ENCODE measurements around the gene STXBP3.
"Not testable (repeated sequence)": the region's sequence is repeated elsewhere in the genome, so short reads cannot be mapped to it uniquely, and the experiment has no call there.

STXBP3 gene

GRCh38 chr1:108732398-108732797, 14.1 kb upstream of the STXBP3 start:
- DNase-seq (ENCODE audit: low read depth) = no peak

GRCh38 chr1:108734171-108734865, 12.2 kb upstream of the STXBP3 start:
- DNase-seq (ENCODE audit: low read depth) = no peak

- DNase-seq (ENCODE audit: low read depth) = no peak
These were observed 4.2 kb upstream of the STXBP3 start for GRCh38 chr1:108742253-108742652.

- DNase-seq (ENCODE audit: low read depth) = no peak
These were observed 493 bp upstream of the STXBP3 start for GRCh38 chr1:108745980-108746381.

GRCh38 chr1:108747171-108747850, 837 bp downstream of the STXBP3 start:
- DNase-seq (ENCODE audit: low read depth) = peak; percentile 4

GRCh38 chr1:108747898-108748297, 1.4 kb downstream of the STXBP3 start:
- DNase-seq (ENCODE audit: low read depth) = no peak

DNA sequence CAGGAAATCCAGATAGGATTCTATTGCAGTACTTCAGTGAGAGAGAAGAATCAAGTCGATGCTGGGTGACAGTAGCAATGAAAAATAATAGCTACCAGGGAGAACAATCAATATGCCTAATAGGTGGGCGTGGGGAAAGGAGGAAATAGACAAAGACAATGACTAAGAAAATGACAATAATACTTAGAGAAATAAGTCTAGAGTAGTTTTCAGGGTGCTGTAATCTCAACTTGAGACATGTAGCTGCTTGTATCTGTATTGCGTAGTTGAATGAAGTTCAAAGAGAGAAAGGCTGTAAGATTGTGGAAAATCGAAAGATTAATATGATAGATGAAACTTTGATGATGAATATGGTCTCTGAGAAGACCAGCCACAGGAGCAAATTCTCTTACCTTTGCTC, 2.6 kb downstream of the STXBP3 start:
- no peak for DNase-seq (ENCODE audit: low read depth)

DNA sequence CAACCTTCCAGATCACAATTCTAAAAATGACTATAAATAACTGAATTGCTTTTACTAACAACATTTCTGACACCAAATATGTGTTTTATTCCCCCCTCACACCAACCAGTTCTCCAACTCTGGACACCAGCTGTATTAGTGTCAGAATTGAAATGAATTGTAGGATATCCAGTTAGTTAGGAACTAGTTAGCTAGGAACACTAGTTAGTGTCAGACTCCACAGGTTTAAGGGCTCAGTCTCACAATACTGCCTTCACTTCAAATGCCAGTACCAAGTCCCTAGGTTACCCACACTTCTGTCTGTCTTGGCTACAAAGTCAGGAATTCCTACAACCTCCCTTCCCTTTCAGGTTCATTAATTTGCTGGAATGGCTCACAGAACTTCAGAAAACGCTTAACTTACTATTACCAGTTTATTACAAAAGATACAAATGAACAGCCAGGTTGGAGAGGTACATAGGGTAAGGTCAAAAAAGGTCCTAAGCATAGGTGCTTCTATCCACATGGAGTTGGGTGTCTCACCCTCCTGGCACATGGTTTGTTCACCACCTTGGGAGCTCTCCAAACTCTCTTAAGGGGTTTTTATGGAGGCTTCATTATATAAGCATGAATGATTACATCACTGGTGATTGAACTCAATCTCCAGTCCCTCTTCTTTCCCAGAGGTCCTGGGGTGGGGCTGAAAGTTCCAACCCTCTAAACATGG, 4.2 kb downstream of the STXBP3 start:
- no peak for DNase-seq (ENCODE audit: low read depth)

DNA sequence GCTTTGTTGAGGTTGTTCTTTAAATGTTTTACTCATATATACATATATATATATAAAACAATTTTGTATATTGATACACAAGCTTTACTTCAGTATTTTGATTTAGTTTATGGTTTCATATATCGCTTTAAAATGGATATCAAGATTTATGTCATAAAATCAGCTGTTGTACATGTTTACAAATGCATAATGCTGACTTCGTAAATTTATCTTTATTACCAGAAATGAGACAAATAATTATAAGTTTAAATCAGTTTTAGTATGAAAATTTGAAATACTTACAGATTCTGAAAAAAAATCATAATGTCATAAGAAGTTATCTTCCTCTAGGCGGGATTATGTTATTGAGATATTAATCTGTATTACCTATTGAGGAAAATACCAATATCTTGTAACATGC, 6.9 kb downstream of the STXBP3 start:
- no peak for DNase-seq (ENCODE audit: low read depth)

- no peak for DNase-seq (ENCODE audit: low read depth)
These were observed 12.3 kb downstream of the STXBP3 start for GRCh38 chr1:108758796-108759195.

GRCh38 chr1:108767115-108767514, 20.6 kb downstream of the STXBP3 start:
- DNase-seq (ENCODE audit: low read depth) = no peak

DNA sequence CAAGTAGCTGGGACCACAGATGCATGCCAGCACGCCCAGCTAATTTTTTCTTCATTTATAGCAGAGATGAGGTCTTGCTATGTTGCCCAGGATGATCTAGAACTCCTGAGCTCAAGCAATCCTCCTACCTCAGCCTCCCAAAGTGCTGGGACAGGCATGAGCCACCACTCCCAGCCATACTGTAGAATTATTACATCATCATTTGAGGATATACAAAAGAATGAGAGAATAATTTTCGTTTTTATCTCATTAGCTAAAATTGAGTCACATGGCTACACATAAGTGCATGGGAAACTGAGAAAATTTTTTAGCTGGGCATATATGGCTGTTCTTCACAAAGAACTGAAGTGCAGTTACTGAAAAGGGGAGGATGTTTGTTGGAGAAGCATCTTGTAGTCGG, 21.2 kb downstream of the STXBP3 start:
- no peak for DNase-seq (ENCODE audit: low read depth)

- no peak for DNase-seq (ENCODE audit: low read depth)
These were observed 31.4 kb downstream of the STXBP3 start for GRCh38 chr1:108777839-108778238.

DNA sequence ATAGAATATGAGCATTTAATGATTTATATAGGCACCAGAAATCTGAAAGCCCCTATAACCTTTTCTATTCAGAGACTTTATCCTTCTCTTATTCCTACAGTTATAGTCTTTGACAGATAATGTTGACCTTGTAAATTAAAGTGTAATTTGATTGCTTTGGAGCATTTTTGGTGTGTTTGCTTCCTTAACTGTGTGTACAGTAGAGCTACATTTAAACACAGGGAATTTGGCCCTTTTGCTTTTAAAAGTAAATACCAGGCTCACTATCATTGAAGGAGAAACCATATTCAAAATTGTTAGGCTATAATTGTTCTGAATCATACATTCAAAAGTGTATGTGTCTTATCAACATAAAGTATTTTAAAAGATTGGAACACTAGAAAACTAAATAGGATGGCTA, 33.0 kb downstream of the STXBP3 start:
- no peak for DNase-seq (ENCODE audit: low read depth)

DNA sequence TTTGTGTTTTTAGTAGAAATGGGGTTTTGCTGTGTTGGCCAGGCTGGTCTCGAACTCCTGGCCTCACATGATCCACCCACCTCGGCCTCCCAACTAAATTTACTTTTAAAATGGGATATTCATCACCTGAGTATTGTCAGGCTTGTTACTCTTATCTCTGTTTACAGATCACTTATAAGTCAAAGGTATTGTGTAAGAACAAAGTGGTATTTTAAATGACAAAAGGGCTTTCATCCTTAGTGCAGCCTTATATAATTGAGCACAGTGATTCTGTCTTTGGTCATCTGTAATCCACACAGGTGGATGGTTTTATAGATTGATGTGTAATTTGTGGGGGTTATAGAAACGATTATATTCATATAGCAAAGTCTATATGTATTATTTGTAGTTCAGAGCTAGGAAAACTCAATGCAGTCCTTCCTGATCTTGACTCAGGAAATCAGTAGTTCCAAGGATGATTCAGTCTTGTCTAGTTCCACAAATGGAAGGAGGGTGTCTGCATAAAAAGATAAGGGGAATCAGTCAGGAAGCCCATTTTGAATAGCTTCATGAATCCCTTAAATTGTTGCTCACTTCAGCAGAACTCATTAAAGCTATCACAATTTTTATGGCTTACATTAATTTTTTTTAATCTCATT, 34.6 kb downstream of the STXBP3 start:
- DNase-seq (ENCODE audit: low read depth) = no peak

DNA sequence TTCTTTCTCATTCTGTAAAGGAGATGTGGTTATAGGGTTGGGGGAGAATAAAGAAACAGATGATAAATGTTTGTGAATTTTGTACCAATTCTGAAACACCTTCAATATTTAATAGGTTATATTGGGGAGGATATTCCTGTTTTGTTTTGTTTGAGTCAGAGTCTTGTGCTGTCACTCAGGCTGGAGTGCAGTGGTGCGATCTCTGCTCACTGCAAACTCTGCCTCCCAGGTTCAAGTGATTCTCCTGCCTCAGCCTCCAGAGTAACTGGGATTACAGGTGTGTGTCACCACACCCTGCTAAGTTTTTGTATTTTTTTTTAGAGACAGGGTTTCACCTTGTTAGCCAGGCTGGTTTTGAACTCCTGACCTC, 35.1 kb downstream of the STXBP3 start:
- not testable (repeated sequence) for DNase-seq (ENCODE audit: low read depth)

DNA sequence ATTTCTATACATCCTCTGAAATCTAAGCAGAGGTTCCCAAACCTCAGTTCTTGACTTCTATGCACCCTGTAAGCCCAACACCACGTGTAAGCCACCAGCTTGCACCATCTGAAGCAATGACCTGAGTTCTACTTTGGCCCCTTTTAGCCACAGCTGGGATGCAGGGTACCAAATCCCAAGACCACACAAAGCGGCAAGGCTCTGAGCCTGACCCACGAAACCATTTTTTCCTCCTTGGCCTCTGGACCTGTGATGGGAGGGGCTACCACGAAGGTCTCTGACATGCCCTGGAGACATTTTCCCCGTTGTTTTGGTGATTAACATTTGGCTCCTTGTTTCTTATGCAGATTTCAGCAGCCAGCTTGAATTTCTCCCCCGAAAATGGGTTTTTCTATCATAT, 38.8 kb downstream of the STXBP3 start:
- DNase-seq (ENCODE audit: low read depth) = no peak

DNA sequence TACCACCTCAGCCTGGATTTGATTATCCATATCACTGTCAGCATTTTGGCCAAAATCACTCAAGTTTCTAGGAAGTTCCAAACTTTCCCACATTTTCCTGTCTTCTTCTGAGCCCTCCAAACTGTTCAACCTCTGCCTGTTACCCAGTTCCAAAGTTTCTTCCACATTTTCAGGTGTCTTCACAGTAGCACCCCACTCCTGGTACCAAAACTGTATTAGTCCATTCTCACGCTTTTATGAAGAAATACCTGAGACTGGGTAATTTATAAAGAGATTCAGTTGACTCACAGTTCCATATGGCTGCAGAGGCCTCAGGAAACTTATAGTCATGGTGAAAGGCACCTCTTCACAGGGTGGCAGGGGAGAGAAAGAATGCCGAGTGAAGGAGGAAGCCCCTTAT, 39.4 kb downstream of the STXBP3 start:
- DNase-seq (ENCODE audit: low read depth) = no peak

- DNase-seq (ENCODE audit: low read depth) = no peak
These were observed 45.3 kb downstream of the STXBP3 start for GRCh38 chr1:108791790-108792189.

DNA sequence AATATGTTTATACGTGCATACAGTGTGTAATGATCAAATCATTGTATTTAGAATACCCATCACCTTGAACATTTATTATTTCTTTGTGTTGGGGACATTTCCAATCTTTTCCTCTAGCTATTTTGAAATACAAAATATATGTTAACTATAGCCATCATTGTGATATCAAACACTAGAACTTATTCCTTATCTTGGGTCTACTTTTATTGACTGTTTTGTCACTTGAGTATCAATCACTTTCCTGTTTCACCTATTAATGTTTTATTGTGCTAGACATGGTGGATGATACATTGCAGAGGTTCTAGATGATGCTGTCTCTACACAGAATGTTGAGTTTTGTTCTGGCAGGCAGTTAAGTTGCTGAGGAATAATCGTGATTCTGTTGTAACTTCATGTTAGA, 45.9 kb downstream of the STXBP3 start:
- no peak for DNase-seq (ENCODE audit: low read depth)

GRCh38 chr1:108799001-108799400, 52.5 kb downstream of the STXBP3 start:
- no peak for DNase-seq (ENCODE audit: low read depth)

- no peak for DNase-seq (ENCODE audit: low read depth)
These were observed 54.6 kb downstream of the STXBP3 start for GRCh38 chr1:108801101-108801500.

- DNase-seq (ENCODE audit: low read depth) = no peak
These were observed 57.1 kb downstream of the STXBP3 start for GRCh38 chr1:108803548-108803947.
